ENCODE results near the gene LACTB. TPM values are rescaled to one million over a fixed set of nuclear protein-coding genes. Genes with fewer than 3 reads are reported as not detected.

LACTB gene
- polyA plus RNA-seq, 4 donors, result 15.4 to 24.3 (median 18.8) TPM

DNA sequence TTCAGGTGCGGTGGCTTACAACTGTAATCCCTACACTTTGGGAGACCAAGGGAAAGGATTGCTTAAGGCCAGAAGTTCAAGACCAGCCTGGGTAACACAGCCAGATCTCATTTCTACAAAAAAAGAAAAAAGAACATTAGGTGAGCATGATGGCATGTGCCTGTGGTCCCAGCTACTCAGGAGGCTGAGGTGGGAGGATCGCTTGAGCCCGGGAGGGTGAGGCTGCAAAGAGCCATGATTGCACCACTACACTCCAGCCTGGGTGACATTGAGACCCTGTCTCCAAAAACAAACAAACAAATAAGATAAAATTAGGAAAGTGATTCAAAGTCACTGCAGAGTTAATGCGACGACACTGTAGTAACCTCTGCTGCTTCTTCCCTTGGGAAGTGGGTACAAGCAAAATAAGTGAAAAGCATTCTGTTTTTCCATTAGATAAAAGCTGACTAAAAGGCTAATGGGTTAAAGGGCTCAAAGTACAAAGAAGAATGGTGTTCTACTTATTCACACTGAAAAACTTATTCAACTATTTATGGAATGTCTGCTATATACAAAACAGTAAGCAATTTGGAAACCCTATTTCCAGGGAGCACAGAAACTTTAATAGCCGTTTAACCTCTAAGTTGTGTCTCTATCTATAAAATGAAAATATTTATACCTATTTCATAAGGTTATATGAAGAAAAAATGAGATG is 43.7 kb downstream of the LACTB start:
- DNase-seq (ENCODE audit: low read depth in 4 of 4, low spot score in 2 of 4), result no peak

DNA sequence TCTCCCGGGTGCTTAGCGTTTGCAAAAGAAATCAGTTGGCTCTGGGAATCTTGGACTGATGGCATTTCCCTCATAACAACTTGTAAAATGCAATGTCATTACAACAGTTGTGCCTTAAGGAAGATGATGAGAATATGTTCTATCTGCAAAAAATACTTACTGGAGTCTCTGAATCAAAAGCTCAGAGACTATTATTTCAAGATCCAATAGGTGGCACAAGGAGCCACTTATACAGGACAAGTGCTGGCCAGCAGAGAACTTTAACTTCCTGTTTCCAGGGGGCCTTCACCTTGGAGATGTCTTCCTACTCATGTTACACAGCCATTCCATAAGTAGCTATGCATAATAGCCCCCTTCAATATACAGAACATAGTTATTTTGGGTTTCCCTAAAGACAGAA is 44.6 kb downstream of the LACTB start:
- DNase-seq (ENCODE audit: low read depth in 4 of 4, low spot score in 2 of 4), result no peak

DNA sequence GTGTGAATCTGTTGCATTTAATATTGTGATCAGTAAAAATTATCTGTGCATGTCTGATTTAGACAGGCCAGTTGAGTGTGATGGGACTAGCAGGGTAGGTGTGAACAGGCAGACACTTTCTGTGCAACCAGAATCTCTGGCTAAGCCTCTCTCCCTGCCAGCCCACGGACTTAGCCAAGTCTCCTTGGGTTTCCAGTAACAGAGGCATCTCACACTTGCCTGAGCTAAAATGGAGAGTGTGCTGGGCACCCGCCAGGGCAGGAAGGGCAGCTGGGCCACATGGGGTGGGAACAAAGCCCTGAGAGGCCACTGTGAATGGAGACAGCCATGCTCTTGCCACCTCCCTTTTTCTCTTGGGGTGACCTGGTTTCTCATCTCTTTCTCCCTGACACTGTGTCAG is 48.1 kb downstream of the LACTB start:
- no peak for DNase-seq (ENCODE audit: low read depth in 4 of 4, low spot score in 2 of 4)

DNA sequence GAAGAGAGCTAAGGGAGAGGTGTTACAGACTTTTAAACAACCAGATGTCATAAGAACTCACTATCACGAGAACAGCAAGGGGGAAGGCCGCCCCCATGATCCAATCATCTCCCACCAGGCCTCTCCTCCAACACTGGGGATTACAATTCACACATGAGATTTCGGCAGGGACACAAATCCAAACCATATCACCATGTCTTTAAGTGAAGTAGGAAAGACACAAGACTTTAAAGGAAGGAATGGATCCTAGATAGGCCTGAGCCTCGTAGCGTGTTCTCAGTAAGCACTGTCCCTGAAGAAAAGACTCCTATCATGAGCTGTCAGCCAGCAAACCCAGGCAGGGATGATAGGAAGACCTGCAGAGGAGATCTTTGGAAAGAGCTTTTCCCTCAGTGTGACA is 50.7 kb downstream of the LACTB start:
- DNase-seq (ENCODE audit: low read depth in 4 of 4, low spot score in 2 of 4), result no peak

DNA sequence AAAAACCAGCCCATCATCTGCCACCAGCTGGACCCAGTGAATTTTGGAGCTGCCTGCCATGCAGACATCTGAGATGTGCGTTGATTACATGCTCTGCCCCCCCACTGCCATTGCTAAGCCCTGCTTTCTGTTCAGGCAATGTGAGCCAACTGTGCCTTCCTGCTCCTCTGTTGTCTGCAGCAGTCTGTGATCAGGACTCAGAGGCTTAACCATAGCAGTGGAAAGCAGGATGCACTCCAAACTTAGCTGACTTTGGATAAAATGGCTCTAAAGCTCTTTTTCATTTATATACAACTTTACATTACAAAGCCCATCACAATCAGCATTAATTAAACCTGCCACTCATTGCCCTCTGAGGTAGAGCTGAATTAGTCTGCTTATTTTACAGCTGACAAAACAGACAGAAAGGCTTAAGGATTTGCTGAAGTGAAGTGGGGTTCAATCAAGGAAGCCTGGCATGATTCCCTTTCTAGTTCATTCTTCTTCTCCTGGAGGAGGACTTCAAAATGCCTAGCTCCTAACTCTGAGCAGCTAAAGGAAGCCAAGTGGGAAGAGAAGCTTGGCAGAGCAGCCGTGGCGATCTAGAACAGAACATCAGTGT is 51.3 kb downstream of the LACTB start:
- no peak for DNase-seq (ENCODE audit: low read depth in 4 of 4, low spot score in 2 of 4)

DNA sequence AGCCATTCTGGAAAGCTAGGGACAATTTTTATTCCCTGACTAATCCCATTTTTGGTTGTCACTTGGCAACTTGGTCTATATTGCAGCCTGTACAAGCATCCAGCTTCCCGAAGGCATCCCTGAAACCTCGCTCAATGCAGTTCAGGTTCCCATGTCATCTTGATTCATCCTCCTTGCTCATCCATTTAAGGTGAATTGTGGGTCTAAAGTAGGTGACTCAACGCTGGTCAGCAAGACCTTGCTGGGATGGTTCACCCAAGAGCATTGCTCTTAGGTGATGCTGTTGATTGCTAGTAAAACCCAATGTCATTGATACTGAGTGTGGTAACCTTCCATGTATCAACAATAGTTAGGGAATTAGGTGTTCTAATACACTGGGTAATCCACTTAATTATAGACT is 54.6 kb downstream of the LACTB start:
- DNase-seq (ENCODE audit: low read depth in 4 of 4, low spot score in 2 of 4), result no peak

DNA sequence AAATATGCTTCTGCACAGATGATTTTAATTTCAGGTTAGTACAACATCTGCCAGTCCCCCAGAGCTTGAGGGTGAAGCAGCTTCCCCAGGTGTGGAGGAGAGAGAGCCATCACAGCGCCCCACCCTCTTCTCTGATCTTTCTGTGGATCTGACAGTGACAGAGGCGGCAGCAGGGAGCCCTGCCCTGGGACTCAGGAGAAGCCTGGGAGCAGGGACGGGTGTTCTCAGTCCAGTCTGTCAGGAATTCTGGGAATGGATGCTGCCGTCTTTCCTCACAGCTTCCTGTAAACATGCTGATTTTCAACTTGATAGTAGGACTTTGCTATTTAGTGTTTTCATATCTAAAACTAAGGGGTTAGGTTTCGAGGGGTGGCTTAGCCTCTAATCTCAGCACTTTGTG is 56.4 kb downstream of the LACTB start:
- DNase-seq (ENCODE audit: low read depth in 4 of 4, low spot score in 2 of 4), result no peak

DNA sequence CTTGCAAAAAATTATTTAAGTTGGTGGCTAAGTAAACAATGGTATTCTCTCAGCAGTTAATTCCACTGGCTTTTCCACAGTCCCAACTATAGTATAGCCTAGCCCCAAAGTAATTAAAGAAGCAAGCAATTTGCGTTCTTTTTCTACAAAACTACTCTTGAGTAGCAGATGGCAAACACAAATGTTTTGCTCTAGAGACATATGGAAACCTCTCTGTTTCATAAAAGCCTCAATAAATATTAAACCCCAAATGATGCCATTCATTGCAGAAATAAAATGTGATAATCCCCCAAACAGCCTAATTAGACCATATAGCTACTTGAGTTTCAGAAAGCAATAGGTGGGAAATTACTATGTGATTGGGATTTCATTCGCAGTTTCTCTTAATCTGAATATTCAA is 59.1 kb downstream of the LACTB start:
- DNase-seq (ENCODE audit: low read depth in 4 of 4, low spot score in 2 of 4), result no peak

DNA sequence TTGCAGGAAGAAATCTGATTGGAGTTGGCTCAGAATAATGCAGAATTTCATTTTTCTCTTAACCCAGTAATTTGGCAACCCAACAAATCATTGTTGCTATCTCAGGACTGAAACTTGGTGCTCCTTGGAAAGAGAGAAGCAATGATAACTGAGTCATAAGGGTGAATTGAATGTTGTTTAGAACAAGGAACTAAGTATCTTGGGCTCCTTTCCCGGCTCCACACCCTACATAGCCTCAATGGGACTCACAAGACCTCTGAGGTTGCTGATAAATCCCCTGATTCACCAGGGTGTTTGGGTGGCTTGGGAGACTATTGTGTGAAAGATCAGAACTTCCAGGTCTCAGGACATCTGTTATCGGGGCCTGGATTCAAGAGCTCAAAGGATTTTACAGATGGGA is 60.0 kb downstream of the LACTB start:
- no peak for DNase-seq (ENCODE audit: low read depth in 4 of 4, low spot score in 2 of 4)

DNA sequence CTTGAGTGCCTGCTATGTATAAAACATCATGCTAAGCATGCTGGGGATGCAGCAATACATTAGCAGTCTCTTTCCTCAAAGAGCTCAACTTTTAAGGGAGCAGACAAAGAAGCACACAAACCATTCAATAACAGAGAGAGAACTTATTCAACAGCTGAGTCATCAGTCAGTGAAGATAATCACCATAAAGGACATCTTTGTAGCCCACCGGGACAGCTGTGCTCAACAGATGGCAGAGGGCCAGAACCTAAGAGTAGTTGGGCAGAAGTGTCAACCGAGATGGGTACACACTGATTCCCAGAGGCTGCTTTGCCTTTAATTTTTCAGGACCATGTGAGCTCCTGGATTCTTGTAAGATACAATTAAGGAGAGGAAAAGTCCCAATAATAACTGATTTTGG is 63.5 kb downstream of the LACTB start:
- DNase-seq (ENCODE audit: low read depth in 4 of 4, low spot score in 2 of 4), result no peak

DNA sequence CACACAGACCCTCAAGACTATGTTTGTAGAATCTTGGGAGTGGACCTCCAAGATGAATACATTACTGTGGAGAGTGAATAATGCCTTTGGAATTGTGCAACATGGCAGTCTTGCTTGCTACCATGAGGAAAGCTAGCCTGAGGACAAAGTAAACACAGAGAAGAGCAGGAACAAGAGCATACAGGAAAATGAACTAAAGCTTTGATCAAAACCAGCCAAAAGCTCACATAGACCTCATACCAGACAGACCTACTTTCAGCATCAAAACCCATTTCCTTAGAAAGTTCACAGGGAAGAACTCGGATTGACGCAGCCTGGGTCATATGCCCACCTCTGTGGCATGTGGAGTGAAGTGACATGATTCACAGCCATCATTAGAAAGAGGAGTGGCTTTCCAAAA is 64.4 kb downstream of the LACTB start:
- DNase-seq (ENCODE audit: low read depth in 4 of 4, low spot score in 2 of 4), result no peak

DNA sequence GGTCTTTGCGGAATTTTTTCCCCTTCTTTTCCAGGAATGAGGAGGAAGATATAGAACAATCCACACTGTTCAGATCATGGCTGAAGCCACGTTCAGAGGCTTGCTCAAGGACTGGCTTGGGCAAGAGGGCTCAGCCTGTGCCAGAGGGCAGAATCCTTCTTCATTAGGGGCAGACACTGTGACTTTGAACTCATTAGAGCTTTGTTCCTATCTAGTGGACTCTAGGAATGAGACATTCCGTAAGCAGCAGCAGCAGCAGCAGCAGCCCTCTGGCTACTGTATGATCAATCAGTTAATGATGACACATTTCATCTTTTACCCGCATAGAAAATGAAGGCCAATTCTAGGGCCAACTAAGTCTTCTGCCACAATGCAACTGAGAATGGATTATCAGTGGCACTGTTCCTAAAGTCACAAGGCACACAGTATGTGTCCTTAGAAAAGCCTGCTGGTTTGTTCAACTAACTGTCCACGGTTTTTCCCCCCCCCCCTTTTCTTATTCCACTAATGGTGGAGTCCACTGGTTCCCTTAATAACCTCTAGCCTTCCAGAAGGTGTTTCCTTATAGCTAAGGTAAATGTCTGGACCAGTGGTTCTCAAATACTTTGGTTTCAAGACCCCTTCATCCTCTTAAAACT is 66.0 kb downstream of the LACTB start:
- no peak for DNase-seq (ENCODE audit: low read depth in 4 of 4, low spot score in 2 of 4)

DNA sequence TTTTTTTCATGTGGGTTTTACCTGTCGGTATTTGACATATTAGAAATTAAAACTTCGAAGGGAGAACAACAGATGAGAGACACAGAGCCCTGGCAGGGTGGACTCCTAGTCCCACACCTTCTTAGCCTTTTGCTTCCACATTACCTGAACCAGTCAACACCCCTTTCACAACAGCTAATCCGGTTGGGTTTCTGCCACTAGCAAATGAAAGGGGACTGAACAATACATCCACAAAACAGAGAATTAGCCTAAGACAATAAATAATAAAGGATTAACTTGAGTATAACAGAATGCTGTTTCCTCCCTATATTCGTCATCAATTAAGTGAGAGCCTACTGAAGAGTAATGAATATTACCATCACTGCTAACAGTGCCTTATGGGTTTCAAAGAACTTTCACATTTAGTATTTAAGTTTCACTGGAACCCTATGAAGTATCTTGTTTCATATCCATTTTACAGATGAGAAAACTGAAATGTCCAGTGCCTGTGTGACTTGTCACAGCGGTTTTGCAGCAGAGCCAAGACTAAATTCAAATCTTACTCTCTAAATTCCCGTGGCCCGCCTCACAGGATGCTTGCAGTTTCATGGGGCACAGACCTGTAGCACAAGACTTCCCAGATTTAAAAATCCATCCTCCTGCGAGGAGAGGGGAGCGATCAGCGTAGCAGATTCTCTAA is 66.7 kb downstream of the LACTB start:
- DNase-seq (ENCODE audit: low read depth in 4 of 4, low spot score in 2 of 4), result no peak

DNA sequence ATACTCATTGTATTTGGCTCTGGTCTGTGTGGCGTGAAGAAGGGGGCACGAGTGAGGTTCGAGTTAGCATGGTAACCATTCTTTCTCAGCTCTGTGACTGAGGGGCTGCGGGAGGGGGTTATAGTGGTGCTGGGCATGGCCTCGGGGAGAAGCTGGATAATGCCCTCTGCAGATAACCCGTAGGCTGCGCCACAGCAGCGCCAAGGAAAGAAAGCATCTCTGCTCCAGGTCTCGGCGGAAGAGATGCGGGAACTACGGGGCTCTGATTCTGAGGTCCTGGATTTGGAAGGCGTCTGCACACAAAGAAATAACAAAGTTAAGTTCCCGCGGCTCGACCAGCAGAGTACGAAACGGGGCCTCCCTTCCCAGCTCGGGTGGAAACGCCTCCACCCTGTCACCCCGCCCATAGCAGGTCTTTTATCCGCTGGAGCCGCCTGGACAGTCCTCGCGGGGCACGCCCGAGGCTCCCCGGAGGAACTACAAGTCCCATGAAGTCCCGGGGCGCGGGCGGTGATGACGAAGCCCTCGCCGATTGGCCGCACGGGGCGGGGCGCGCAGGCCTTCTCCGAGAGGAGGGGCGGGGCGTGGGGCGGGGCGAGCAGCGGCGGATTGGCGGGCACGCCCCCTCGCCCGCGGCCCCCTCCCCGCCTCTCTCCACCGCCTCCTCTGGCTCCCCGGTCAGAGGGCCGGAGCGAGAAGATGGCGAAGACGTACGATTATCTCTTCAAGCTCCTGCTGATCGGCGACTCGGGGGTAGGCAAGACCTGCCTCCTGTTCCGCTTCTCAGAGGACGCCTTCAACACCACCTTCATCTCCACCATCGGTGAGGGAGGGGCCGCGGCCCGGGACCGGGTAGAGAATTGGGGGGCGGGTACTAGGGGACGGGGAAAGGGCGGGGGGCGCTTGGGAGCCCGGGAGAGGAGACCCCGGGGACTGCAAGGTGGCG is 67.5 kb downstream of the LACTB start, which contains the start of gene RAB8B:
Gene RAB8B (plus strand): TSS at position 681 of the 946 bp plus-strand sequence. CDS start 19 bp downstream, at position 700.
- peak; percentile 79 to 91 (median 88) for DNase-seq (ENCODE audit: low read depth in 4 of 4, low spot score in 2 of 4)

DNA sequence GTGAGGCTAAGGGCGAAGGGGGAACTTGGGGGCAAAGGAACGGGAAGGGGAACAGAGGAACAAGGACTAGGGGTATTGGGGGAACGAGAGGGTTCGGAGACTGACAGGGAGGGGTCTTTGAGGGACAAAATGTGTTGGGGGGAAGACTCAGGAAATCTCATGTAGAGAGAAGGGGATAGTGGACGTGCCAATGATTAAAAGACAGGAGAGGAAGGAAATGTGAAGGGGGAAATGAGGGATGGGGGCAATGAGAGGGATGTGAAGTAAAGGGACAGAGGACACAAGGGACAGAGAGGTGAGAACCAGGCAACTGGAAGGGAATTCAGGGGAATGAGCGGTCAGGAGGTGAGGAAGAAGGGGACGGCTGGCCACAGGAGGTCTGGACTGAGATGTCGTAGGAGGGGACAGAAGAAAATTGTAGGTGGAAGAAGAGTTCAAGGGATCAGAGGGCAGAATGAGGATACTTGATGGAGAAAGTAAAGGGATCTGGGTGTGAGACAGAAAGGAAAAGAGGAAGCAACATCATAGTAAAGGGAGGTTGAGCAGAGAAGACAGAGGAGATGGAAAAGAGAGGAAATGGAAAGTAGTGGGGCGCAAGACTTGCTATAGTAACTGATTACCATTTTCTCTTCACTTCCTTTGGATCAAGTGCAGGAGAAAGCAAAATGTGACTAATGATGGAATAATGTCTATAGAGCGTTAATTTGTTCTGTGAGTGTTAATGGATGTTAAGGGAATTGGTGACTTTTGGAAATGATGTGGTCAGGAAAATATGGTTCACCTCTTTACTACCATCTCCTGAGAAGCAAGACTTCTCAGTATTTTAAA is 68.5 kb downstream of the LACTB start:
- DNase-seq (ENCODE audit: low read depth in 4 of 4, low spot score in 2 of 4), result no peak

DNA sequence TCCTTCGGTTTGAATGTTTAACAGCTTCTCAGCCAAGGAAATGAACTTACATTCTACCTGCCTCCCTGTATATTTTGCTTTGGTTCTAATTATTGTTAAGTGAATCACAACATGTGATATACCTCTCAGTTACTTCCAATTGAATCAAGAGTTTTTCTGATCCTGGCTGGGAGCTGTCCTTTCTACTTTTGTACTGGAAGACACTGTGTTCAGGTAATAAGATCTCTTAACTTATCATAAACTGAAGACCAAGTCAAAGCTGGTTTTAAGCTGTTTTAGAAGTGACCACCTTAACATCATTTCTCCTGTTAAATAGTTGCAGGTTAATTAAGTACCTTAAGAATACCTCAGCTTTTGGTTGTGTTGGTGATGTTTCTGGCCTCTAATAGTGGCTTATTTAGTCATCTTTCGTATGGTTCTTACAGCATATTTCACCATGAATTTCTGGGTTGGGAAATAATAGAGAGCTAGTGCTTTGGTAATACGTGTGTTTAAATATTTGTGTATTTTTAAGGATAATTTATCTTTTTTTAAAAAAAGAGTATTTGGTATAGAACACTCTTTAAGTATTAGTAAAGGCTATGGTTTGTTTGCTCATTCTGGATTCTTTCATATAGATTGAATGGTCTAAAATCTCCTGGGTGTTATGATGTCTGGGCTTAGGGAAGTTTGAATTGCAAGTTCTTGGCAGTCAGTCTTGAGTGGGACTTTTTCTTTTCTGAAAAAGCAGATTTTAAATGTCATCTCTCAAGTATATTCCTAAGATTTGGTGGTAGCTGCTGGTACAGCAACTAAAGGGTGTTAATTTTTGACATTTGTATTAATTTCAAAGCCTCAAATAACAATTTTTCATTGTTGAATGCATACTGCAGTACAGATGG is 69.3 kb downstream of the LACTB start:
- no peak for DNase-seq (ENCODE audit: low read depth in 4 of 4, low spot score in 2 of 4)

Data from left renal cortex interstitium (tissue), 4 donors.